Upper lobe of left lung (tissue), 4 donors: ENCODE results near the gene POLN.

Experiments
- CTCF ChIP-seq, 6 experiments: fragments of 450-650 bp in 4 of 6; fragments of 200-600 bp in 2 of 6; sonication (generic) in 2 of 6; IDR thresholded peaks; one replicate each; pipeline ENCODE4 v1.5.1; 2016 to 2019; ENCODE audit warnings: antibody characterized with exemption in 6 of 6
- POLR2A ChIP-seq, 4 donors: fragments of 450-650 bp; IDR thresholded peaks; one replicate each; pipeline ENCODE4 v1.5.1; 2016 to 2017; ENCODE audit warnings: antibody characterized with exemption in 4 of 4, mild to moderate bottlenecking in 2 of 4

- TF ChIP-seq CTCF (IDR thresholded peaks at IDR 0.05) (no peak), POLR2A (IDR thresholded peaks at IDR 0.05) (no peak)
Observed at GRCh38 chr4:2091990-2092668, 149.8 kb downstream of the POLN start.
